EL (cell line): Measurements from ENCODE around the gene WFIKKN2.
A peak's percentile ranks its signal among the peaks of the same experiment; 100 is the strongest.
"Not testable (repeated sequence)": the region's sequence is repeated elsewhere in the genome, so short reads cannot be mapped to it uniquely, and the experiment has no call there.

Experiments used
- DNase-seq: peaks from one replicate; pipeline ENCODE4 v3.0.0-alpha.2; 2016

The WFIKKN2 gene

GRCh38 chr17:50835301-50836234 is at the start of gene WFIKKN2:
WFIKKN2 (plus strand) TSS chr17:50835586; CDS start chr17:50835938, 352 bp downstream.
- no peak for DNase-seq

DNA sequence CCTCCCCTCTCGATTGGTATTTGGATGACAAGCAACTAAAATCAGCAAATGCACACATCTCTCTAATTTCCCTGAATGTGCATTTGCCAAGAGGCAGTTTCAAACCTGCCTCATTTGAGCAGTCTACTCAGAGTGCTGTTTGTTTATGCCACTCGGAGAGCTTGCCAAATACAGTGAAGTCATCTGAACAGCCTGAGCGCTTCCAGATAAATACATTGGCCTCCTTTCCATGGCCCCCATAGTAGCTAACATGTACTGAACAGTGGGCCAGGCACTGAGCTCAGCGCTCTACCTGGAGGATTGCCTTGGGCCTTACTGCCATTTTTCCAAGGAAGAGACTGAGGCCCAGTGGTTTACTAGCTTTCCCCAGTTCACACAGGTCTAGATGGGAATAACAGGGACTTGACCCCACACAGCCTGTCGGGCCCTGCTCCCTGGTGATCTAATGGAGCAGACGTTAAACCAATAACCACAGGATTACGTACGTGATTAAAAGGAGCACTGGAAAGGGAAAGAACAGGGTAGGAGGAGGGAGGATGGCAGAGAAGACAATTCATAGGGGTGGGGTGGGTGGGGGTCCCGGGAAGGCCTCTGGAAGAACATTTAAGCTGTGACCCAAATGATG is 49.3 kb upstream of the WFIKKN2 start:
- DNase-seq, result no peak

GRCh38 chr17:50787106-50787505 is 48.3 kb upstream of the WFIKKN2 start:
- no peak for DNase-seq

- no peak for DNase-seq
Observed at GRCh38 chr17:50790618-50791017, 44.8 kb upstream of the WFIKKN2 start.

GRCh38 chr17:50792132-50792531 is 43.3 kb upstream of the WFIKKN2 start:
- no peak for DNase-seq

GRCh38 chr17:50793007-50793406 is 42.4 kb upstream of the WFIKKN2 start:
- DNase-seq, result no peak

DNA sequence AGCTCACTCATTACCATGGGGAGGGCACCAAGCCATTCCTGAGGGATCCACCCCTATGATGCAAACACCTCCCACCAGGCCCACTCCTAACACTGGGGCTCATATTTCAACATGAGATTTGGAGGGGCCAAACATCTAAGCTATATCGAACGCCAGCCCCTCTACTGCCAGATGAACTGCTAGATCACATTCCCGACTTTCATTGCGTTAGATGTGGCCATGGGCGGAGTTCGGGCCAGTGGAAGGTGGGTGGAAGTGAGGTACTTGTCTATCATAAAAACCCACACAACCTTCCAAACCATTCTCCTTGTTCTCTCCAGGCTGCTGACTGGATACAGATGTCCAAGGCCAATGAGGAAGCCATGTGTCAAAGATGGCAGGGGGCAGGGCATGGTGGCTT is 41.0 kb upstream of the WFIKKN2 start:
- no peak for DNase-seq

DNA sequence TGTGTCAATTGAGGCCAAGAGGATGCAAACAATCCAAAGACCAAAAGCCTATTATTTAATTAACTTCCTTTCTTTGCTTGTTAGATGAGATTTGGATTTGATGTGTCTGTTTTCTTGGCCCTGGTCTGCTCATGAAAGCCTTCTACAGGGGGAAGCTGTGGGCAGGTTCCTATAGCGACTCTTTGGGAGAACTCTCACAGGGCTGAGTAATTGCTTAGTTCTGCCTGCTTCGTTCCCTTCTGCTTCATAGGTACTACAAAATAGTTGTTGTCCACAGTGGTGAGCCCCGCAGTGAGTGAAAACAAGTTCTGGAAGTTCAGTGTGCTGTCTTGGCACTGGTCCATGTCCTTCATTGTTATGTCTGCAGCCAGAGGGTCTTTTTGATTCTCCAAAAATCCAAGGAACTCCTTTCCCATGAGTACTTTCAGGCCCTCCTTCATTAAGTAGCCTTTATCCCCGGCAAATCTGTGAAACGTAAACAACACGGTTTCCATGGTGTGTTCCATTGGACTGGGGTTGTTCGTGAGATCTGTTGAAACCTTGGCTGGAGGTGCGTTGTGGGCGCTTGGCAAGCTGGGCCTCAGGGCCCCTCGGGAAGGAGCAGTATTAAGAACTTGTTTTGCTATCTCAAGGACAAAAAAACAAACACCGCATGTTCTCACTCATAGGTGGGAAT is 38.1 kb upstream of the WFIKKN2 start:
- DNase-seq, result no peak

DNA sequence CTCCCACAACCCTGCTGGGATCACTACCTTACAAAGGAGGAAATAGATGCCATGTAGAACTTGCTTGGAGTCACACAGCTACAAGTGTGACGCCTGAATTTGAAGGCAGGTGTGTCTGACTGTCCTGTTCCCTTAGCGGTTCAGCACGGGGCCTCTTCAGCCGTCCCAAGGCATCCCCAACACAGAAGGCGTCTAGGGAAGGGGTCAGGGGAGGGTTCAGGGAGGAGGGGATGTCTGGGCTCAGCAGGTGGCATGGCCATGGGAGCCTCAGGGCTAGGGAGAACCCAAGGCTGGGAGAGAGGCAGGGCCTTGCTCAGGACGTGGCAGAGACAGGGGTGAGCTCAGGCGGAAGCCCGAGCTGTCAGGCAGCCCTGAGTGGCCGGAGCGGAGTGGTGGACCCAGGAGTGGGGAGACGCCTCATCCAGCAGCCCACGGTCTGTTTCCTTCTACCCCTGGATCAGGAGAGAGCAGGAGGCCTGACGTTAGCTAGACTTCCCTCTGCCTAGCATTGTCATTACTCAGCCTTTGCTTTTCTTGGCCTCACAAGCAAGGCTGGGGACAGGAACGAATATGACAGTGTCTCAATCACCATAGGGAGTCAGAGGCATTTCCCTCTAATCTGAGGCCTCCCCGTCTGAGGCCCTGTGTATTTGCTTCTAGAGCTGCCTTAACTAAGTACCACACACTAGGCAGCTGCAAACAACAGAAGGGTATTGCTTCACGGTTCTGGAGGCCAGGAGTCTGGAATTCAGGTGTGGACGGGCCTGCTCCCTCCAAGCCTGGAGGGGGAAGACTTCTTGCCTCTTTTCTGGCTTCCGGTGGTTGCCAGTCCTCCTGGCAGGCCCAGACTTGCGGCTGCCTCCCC is 36.7 kb upstream of the WFIKKN2 start:
- no peak for DNase-seq

GRCh38 chr17:50799582-50799981 is 35.8 kb upstream of the WFIKKN2 start:
- DNase-seq, result no peak

DNA sequence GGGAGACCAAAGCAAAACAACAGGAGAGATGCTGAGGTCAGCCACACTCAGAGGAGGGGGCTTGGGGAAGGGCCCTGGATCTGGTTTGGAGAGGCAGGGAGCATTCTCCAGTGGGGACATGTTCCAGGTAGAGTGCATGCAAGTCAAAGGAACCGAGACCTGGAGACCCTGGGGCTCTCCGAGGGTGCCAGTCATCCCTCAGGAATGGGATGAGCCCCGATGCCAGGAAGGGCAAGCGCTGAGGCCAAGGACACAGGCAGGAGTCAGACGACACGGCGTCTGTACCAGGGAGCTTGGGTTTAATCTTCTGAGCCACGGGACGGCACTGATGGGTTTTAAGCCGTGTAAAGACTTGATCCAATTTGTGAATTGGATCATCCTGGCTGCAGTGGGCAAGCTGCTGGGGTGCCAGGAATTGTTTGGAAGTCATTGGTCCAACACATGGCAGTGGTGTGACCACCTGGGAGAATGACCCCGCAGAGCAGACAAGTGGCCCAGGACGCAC is 35.1 kb upstream of the WFIKKN2 start:
- no peak for DNase-seq

GRCh38 chr17:50802609-50803571 is 32.5 kb upstream of the WFIKKN2 start:
- no peak for DNase-seq

GRCh38 chr17:50803676-50804075 is 31.7 kb upstream of the WFIKKN2 start:
- no peak for DNase-seq

DNA sequence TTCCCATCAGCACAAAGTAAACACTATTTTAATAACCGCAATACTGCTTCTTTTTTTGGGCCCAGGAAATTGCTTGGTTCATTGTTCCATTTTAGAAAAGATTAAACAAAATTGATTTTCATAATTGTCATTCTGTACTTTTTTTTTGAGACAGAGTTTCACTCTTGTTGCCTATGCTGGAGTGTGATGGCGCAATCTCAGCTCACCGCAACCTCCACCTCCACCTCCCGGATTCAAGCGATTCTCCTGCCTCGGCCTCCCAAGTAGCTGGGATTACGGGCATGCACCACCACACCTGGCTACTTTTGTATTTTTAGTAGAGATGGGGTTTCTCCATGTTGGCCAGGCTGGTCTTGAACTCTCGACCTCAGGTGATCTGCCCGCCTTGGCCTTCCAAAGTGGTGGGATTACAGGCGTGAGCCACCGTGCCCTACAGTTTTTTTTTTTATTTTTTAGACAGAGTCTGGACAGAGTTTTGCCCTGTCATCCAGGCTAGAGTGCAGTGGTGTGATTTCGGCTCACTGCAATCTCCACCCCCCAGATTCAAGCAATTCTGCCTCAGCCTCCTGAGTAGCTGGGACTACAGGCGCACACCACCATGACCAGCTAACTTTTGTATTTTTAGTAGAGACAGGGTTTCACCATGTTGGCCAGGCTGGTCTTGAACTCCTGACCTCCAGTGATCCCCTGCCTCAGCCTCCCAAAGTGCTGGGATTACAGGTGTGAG is 30.5 kb upstream of the WFIKKN2 start:
- not testable (repeated sequence) for DNase-seq

GRCh38 chr17:50805486-50805885 is 29.9 kb upstream of the WFIKKN2 start:
- DNase-seq, result no peak

DNA sequence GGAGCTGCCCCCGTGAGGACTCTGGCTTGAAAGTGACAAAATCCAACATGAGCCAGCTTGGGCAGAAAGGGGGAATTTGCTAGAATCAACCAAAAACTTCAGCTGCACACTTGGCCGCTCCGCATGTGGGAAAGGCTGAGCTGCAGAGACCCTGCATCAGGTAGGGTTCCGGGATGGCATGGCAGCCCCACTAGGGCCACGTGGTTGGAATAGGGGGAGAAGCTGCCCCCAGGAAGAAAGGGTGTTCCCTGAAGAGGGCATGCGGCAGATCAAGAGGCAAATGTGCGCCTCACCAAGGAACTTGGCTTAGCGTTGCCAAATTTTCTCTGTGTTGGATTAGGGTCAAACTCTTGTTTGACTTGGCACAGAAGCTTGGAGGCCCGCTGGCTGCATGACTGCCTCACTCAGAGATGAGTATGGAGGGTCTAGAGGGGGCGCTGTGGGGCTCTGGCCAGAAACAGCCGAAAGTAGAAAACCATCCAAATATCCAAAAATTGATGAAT is 29.2 kb upstream of the WFIKKN2 start:
- no peak for DNase-seq

DNA sequence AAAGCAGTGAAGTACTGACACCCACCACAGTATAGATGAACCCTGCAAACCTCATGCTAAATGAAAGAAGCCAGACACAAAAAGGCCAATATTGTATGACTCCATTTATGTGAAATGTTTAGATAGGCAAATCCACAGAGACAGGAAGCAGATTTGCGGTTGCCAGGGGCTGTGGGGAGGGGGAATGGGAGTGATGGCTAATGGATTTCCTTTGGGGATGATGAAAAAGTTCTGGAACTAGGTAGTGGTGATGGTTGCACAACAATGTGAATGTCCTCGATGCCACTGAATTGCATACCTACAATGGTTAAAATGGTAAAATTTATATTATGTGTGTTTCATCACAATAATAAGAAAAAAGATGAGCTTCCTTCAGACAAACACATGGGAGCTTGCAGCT is 28.4 kb upstream of the WFIKKN2 start:
- peak; percentile 25 for DNase-seq

DNA sequence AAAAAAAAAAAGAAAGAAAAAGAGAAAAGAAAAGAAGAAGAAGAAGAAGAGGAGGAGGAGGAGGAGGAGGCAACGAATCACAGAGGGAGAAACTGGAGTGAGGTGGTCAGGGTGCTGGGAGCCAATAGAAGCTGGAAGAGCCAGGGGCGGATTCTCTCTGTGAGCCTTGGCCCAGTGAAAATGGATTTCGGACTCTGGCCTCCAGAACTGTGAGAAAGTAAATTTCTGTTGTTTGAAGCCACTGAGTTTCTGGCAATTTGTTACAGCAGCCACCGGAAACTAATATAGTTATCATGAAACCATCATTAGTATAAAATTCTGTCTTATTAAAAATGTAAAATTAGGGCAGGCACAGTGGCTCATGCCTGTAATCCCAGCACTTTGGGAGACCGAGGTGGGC is 27.7 kb upstream of the WFIKKN2 start:
- no peak for DNase-seq

GRCh38 chr17:50808413-50808812 is 27.0 kb upstream of the WFIKKN2 start:
- DNase-seq, result no peak

GRCh38 chr17:50808888-50809287 is 26.5 kb upstream of the WFIKKN2 start:
- no peak for DNase-seq
